ENCODE measurements around the gene CTTNBP2. TPM values are rescaled to one million over a fixed set of nuclear protein-coding genes. Genes with fewer than 3 reads are reported as not detected.

Gene CTTNBP2
- total RNA-seq, 1 donor from 2014 or later, result 9.5 TPM

DNA sequence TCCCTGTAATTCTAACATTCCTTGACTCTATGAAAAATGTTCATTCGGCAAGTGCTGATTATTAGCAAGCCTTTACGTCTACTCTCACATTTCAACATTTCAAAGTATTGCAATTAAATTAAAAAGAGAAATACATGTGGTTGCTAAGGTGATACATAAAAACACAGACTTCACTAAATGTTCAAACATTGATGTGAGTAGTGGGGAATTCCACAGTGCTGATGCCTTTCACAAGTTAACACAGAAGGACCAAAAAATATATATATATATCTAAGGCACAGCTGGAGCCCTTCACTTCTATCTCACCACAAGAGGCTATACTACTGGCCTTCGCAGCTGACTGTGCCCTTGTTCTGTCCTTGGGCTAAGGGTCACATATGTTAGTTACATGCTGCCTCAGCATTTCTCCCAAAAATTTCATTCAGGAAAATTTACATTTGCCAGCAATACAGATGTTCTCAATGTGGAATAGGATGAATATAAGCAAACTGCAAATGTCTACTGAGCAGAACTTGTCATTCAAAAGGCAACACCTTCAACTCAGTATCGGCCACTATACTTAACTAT, 13.9 kb downstream of the CTTNBP2 start:
- Mint-ChIP-seq H3K4me3 (ENCODE audit: low read depth) (no peak overlapping the region), H3K36me3 (ENCODE audit: insufficient read depth) (peaks cover 9% of the 10 kb centered on the region)

DNA sequence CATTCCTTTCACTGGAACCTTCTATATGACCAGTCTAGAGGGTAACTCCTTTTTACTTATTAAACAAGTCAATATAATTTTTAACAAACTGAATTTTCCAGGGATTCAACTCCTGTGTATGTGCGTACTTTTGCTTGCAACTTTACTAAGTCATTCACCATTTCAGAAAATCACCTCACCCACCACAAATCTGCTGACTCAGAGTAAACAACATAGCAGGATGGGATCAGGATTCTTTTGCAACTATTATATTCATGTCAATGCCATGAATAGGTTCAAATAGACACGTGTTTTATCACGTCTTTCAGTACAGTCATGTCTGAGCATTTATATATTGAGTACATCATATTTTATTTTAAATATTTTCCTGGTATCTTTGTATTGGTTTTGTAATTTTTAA, 14.5 kb downstream of the CTTNBP2 start:
- Mint-ChIP-seq H3K36me3 (ENCODE audit: insufficient read depth) (peaks cover 9% of the 10 kb centered on the region), H3K9me3 (ENCODE audit: low read depth) (no peaks in the 10 kb centered on the region), H3K4me3 (ENCODE audit: low read depth) (no peak overlapping the region), H3K27me3 (no peaks in the 10 kb centered on the region), H3K4me1 (ENCODE audit: low read depth) (peaks cover 4% of the 10 kb centered on the region), H3K27ac (no peak overlapping the region)
- TF ChIP-seq, protein P1, sequence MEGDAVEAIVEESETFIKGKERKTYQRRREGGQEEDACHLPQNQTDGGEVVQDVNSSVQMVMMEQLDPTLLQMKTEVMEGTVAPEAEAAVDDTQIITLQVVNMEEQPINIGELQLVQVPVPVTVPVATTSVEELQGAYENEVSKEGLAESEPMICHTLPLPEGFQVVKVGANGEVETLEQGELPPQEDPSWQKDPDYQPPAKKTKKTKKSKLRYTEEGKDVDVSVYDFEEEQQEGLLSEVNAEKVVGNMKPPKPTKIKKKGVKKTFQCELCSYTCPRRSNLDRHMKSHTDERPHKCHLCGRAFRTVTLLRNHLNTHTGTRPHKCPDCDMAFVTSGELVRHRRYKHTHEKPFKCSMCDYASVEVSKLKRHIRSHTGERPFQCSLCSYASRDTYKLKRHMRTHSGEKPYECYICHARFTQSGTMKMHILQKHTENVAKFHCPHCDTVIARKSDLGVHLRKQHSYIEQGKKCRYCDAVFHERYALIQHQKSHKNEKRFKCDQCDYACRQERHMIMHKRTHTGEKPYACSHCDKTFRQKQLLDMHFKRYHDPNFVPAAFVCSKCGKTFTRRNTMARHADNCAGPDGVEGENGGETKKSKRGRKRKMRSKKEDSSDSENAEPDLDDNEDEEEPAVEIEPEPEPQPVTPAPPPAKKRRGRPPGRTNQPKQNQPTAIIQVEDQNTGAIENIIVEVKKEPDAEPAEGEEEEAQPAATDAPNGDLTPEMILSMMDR (IDR thresholded peaks at IDR 0.05; ENCODE audit: unreplicated experiment), result no peak
- DNase-seq (ENCODE audit: low spot score, unreplicated experiment), result no peak

More for the DNA sequence above, 13.9 kb downstream of the CTTNBP2 start:
- DNase-seq (ENCODE audit: low spot score, unreplicated experiment), result no peak
- Mint-ChIP-seq H3K27ac (no peak overlapping the region), H3K9me3 (ENCODE audit: low read depth) (no peaks in the 10 kb centered on the region), H3K27me3 (no peaks in the 10 kb centered on the region), H3K4me1 (ENCODE audit: low read depth) (peaks cover 4% of the 10 kb centered on the region)
- TF ChIP-seq, protein P1 (IDR thresholded peaks at IDR 0.05; ENCODE audit: unreplicated experiment), result no peak

DNA sequence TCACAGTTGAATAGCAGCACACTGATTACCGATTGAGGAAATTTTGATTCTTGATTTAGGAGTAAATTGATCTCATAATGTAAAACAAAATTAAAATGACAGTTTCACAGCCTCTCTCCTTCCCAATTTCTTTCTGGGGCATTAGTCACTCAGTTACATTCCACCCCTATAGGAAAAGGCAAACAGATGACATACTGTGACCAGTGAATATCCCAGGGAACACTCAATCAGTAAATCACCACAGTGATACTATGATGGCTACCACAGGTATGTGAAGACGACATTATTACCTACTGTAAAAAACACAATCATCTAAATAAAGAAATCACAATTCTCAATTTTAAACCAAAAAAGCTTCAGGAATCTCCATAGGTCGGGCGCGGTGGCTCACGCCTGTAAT, 15.5 kb downstream of the CTTNBP2 start:
- peaks cover 4% of the 10 kb centered on the region for H3K4me1 Mint-ChIP-seq (ENCODE audit: low read depth)
- no peaks in the 10 kb centered on the region for H3K9me3 Mint-ChIP-seq (ENCODE audit: low read depth)
- H3K4me3 Mint-ChIP-seq (ENCODE audit: low read depth), result no peak overlapping the region
- DNase-seq (ENCODE audit: low spot score, unreplicated experiment), result no peak
- no peaks in the 10 kb centered on the region for H3K27me3 Mint-ChIP-seq
- no peak overlapping the region for H3K27ac Mint-ChIP-seq
- peaks cover 9% of the 10 kb centered on the region for H3K36me3 Mint-ChIP-seq (ENCODE audit: insufficient read depth)
- TF ChIP-seq, protein P1 (IDR thresholded peaks at IDR 0.05; ENCODE audit: unreplicated experiment), result no peak

DNA sequence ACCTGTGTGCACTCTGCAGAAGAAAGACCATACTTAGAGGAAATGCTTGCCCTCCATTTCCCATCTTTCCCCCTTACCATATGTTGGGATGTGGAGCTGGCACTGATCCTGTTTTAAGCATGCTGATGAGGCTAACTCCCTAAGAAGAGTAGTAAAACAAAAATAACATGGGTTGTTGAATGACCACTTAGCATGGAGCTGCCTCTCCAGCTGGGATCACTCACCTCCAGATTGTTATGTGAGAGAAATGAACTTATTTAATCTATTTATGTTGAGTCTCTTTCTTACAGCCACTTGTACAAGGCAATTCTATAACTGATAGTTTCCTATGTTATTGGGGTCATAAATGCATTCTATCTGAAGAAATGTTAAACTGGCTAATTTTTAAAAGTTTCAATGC, 17.0 kb downstream of the CTTNBP2 start:
- Mint-ChIP-seq H3K9me3 (ENCODE audit: low read depth) (no peaks in the 10 kb centered on the region), H3K4me1 (ENCODE audit: low read depth) (no peaks in the 10 kb centered on the region), H3K27me3 (no peaks in the 10 kb centered on the region), H3K4me3 (ENCODE audit: low read depth) (no peak overlapping the region), H3K36me3 (ENCODE audit: insufficient read depth) (peaks cover 5% of the 10 kb centered on the region), H3K27ac (no peak overlapping the region)
- TF ChIP-seq, protein P1 (IDR thresholded peaks at IDR 0.05; ENCODE audit: unreplicated experiment), result no peak
- no peak for DNase-seq (ENCODE audit: low spot score, unreplicated experiment)

DNA sequence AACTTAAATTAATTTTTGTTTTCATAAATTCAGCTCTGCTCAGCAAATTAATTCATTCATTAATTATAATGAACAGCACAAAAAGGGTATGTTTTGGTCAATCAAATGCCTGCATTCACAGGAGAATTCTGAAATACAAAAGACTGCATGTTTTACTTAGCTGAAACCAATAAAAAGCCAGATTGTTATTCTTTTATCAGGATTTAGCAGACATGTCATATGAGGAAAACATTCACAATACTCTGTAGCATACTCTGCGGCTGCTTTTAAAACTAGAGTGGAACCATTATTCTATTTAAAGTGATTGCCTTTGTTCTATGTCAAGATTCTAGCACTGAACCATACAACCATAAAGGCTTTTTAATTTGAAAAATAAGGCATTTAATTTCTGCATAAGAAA, 19.1 kb downstream of the CTTNBP2 start:
- Mint-ChIP-seq H3K4me3 (ENCODE audit: low read depth) (no peak overlapping the region), H3K36me3 (ENCODE audit: insufficient read depth) (no peaks in the 10 kb centered on the region), H3K9me3 (ENCODE audit: low read depth) (no peaks in the 10 kb centered on the region), H3K4me1 (ENCODE audit: low read depth) (no peaks in the 10 kb centered on the region), H3K27ac (no peak overlapping the region), H3K27me3 (no peaks in the 10 kb centered on the region)
- TF ChIP-seq, protein P1 (IDR thresholded peaks at IDR 0.05; ENCODE audit: unreplicated experiment), result no peak
- DNase-seq (ENCODE audit: low spot score, unreplicated experiment), result no peak
